Endothelial cell of coronary artery (primary cell): ENCODE data around the gene SPARCL1. TPM values are rescaled to one million over a fixed set of nuclear protein-coding genes. Genes with fewer than 3 reads are reported as not detected.

Experiments
- total RNA-seq: library from RNA; depleted of rRNA; stranded (reverse); fragments of >200 nt; gene quantifications from 2 replicates; pipeline ENCODE4 v1.2.3, GENCODE V29; 2014

SPARCL1 gene, protein sequence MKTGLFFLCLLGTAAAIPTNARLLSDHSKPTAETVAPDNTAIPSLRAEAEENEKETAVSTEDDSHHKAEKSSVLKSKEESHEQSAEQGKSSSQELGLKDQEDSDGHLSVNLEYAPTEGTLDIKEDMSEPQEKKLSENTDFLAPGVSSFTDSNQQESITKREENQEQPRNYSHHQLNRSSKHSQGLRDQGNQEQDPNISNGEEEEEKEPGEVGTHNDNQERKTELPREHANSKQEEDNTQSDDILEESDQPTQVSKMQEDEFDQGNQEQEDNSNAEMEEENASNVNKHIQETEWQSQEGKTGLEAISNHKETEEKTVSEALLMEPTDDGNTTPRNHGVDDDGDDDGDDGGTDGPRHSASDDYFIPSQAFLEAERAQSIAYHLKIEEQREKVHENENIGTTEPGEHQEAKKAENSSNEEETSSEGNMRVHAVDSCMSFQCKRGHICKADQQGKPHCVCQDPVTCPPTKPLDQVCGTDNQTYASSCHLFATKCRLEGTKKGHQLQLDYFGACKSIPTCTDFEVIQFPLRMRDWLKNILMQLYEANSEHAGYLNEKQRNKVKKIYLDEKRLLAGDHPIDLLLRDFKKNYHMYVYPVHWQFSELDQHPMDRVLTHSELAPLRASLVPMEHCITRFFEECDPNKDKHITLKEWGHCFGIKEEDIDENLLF
- total RNA-seq = 1.3 TPM in 1 of 2 replicates, not detected in the other

GRCh38 chr4:87529187-87529586 is at the start of gene SPARCL1:
Gene SPARCL1 (minus strand): TSS chr4:87529376. CDS start chr4:87499574, 29,802 bp downstream.

Other genes with a start within 250 kb of the SPARCL1 start
- gene HSD17B13, start 206.5 kb downstream of the SPARCL1 start, total RNA-seq = under 0.01 TPM in 1 of 2 replicates, not detected in the other
- gene HSD17B11, start 138.2 kb downstream of the SPARCL1 start, total RNA-seq = 22.7 and 25.7 TPM in 2 replicates
- gene NUDT9, start 106.8 kb downstream of the SPARCL1 start, total RNA-seq = 15.7 and 25.1 TPM in 2 replicates
- not detected in 2 replicates for gene DSPP, start 79.2 kb upstream of the SPARCL1 start, total RNA-seq
- not detected in 2 replicates for gene DMP1, start 120.9 kb upstream of the SPARCL1 start, total RNA-seq